Muscle of arm (tissue), 12 donors: ENCODE results near the gene PLEKHM2. TPM values are rescaled to one million over a fixed set of nuclear protein-coding genes. Genes with fewer than 3 reads are reported as not detected.
"Not testable (repeated sequence)": the region's sequence is repeated elsewhere in the genome, so short reads cannot be mapped to it uniquely, and the experiment has no call there.

Experiments used
- DNase-seq: peaks from one replicate; pipeline ENCODE4 v3.0.0-alpha.2; 2013
- polyA plus RNA-seq, 12 donors: library from polyadenylated mRNA; unstranded; fragments of 120-200 nt; gene quantifications; one replicate each; pipeline ENCODE4 v1.2.1, GENCODE V29; 2013; ENCODE audit not compliant: insufficient read length in 12 of 12

Gene PLEKHM2
- polyA plus RNA-seq, 12 donors = 36.4 to 62.2 (median 50.9) TPM; not detected in 1

DNA sequence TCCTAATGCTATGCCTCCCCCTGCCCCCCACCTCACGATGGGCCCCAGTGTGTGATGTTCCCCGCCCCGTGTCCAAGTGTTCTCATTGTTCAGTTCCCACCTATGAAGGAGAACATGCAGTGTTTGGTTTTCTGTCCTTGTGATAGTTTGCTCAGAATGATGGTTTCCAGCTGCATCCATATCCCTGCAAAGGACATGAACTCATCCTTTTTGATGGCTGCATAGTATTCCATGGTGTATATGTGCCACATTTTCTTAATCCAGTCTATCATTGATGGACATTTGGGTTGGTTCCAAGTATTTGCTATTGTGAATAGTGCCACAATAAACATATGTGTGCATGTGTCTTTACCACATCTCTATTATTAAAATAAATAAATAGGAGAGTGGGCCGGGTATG is 15.2 kb downstream of the PLEKHM2 start:
- DNase-seq = not testable (repeated sequence)

DNA sequence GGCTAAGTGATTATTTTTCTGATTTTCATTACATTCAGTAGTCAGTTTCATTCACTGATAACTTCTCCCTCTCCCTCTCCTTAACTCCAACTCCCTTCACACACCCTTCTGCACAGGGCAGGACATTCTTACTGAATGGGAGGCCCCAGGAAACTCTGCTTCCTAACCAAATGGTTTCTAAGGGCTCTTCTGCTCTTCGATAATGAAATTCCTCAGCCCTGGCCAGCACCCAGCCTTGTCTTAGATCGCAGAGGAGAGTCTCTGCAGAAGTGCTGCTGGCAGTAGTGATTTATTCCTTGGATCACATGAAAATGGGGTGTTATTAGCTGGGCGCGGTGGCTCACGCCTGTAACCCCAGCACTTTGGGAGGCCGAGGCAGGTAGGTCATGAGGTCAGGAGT is 16.4 kb downstream of the PLEKHM2 start:
- DNase-seq = no peak

DNA sequence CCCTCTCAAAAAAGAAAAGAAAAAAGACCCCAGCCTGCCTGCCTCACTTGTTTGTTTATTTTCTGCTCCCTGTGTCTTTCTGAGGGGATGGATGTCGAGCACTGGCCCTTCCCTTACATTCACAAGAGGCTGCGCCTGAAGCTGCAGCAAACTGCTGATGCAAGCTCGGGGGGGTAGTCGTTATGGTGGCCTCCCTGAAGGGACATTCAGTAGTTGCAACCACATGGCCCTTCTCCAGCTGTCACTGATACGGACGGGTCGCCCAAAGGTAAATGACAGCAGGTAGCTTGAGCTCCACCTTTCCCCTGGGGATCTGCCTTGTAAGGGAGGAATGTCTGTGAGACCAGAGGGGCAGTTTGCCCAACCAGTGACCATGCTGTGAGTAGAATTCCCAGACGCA is 17.7 kb downstream of the PLEKHM2 start:
- DNase-seq = no peak

DNA sequence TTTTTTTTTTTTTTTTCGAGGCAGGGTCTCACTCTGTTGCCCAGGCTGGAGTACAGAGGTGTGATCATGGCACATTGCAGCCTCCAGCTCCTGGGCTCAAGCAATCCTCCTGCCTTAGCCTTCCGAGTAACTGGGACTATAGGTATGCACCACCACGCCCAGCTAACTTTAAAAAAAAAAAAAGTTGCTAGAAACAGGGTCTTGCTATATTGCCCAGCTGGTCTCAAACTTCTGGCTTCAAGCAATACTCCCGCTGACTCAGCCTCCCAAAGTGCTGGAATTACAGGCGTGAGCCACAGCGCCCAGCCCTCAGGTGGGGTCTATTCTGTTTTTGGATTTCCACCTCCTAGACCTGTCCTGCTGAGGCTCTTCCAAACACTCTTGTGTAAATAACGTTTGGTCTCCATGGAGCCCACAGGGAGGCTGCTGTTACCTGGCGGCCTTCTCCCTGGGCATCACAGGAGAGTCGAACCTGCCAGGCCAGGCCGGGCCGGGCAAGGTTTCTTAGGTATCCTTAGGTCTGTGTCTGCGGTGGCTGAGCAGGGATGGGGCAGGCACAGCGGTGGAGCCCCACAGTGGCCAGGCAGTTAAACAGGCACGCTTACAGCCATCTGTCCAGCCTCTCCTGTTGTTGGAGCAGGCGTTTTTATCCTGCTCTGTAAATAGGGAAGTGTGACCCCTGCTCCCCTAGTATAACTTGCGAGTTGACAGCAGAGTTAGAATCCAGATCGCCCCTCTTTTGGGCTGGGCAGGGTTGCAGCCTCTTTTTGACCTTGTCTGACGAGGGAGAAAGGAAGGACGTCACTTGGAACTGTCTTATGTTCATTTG is 18.8 kb downstream of the PLEKHM2 start:
- no peak for DNase-seq

DNA sequence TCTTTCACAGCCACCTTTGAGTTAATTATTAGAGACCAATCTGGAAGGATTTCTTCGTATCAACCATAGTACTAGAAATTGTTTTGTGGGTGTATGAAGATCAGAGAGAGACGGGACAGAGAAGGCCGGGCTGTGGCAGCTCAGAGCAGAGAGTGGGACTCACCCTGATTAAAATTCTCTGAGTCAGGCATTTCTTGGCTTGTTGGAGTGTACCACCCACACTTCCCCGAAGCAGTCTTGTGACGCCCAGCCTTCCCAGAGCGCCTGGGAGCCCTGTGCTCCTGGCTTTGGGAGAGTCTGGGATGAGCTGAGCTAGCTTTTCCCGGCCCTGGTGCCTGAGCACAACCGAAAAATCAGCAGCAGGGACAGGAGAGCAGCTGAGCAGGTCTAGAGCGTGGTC is 19.4 kb downstream of the PLEKHM2 start:
- DNase-seq = peak; percentile 64

DNA sequence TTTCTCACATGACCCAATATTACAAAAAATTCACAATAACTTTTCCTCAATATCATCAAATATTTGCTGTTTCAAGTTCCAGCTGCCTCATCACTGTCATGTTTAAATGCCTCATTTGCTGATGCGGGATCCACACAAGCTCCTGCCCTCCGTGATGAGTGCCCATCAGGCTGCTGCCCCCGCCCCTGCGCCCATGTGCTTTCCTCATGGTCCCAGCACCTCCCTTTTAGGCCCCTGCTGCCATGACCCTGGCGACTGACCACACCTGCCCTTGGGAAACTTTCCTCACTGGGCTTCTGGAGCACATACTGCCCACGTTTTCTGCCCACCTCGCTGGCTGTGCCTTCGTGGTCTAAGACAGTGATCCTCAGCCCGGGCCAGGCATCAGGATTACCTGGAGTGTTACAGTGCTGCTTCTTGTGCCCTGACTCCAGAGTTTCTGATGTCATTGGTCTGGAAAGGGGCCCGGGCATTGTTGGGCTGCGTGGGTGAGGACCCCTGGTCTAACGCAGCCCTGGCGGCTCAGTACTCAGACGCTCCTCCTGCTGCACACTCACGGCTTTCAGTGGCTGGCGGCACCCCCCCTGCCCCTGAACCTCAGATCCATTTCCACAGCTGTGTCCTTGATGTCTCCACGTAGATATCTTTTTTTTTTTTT is 20.5 kb downstream of the PLEKHM2 start:
- no peak for DNase-seq

DNA sequence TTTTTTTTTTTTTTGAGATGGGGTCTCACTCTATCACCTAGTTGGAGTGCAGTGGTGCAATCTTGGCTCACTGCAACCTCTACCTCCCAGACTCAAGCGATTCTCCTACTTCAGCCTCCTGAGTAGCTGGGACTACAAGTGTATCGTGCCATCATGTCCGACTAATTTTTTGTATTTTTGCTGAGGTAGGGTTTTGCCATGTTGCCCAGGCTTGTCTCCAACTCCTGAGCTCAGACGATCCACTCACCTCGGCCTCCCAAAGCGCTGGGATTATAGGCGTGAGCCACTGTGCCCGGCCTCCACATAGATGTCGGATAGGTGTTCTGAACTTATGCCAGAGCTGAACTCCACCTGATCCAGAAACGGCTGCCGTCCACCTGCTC is 21.1 kb downstream of the PLEKHM2 start:
- no peak for DNase-seq

DNA sequence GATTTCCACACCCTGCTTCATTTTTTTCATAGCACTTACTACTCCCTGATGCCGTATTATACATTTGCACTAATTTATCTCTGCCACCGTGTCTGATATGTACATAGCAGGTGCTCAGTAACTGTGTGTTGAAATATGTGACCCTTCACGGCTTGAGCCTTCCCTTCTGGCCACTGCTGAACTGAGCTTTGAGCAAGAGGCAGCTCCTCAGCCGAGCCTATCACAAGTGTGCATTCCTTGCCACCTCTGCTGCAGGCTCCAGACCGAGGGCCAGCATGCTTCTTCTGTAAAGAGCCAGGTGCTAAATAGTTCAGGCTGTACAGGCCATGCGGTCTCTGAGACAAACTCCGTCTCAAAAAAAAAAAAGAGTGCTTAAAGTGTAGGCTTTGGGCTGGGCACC is 22.6 kb downstream of the PLEKHM2 start:
- DNase-seq = no peak

DNA sequence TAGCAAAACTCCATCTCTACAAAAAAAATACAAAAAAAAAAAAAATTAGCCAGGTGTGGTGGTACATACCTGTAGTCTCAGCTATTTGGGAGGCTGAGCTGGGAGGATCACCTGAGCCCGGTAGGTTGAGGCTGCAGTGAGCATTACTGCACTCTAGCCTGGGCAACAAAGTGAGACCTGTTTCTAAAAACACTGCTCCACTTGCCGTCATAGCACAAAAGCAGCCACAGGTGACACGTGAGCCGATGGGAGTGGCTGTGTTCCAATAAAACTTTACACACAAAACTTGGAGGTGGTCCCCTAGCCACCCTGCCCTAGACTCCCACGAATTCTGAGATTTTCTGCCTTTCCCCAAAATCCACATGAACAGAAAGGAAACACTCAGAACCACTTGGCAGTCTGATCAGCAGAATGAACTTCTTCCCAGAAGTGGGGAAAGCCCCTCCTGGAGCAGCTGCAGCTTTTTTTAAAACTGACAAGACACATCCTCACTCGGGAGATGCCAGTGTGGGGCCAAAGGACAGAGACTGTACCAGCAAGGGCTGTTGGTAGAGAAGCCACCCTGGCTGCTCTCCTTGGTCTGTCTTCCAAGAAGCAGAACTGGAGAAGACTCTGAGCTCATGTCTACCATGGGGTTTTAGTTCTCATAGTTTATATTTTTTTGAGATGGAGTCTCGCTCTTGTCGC is 23.3 kb downstream of the PLEKHM2 start:
- no peak for DNase-seq

DNA sequence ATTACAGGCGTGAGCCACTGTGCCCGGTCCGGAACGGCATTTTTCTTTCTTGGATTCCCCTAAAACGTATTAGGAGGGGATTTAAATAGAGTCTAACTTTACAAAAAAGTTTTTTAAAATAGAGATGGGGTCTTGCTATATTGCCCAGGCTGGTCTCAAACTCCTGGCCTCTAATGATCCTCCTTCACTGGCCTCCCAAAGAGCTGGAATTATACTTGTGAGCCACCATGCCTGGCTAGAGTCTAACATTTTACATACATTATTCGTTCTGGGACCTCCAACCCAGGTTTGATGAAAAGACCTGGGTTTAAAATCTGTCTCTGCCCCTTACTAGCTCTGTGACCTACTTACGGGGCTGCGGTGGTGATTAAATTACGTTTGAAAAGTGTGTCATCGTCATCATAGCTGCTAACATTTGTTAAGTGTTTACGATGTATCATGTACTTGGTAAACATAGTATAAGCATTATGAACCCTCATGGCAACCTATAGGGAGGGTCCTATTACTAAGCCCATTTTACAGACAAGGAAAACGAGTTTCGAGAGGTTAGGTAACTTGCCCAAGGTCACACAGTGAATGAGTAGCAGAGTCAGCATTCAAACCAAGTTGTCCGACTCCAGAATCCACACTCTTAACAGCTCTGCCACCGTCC is 24.5 kb downstream of the PLEKHM2 start:
- DNase-seq = no peak

DNA sequence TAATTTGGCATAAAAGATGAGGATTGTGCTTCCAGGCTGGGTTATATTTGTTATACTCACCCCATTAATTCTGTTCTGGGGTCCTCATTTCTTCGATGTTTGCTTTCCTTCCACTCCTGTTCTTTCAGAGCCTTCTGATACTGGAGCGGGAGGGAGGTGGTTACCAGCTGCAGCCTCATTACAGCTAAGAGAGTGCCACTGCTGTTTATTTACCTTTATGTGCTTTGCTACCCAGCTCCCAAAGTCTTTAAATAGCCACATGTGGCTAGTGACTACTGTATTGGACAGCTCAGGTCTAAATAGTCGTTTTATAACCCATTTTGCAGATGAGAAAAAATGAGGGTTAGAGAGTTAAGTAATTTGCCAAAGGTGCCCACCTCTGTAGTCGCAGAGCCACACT is 25.1 kb downstream of the PLEKHM2 start:
- no peak for DNase-seq

DNA sequence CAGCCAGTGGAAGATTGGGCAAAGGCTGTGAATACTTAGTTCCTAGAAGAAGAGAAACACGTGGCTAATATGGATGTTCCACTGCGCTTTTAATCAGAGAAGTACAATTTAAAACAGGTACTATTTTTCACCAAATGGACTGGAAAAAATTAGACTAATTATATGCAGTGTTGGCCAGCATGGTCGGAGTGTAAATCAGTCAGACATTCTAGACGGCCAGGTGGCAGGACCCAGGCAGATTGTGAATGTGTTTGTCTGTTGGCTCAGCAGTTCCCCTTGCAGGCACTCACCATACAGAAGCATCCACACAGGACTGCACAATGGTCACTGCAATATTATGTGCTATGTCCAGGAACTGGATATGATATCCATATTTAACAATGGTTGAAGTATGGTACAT is 28.0 kb downstream of the PLEKHM2 start:
- no peak for DNase-seq

DNA sequence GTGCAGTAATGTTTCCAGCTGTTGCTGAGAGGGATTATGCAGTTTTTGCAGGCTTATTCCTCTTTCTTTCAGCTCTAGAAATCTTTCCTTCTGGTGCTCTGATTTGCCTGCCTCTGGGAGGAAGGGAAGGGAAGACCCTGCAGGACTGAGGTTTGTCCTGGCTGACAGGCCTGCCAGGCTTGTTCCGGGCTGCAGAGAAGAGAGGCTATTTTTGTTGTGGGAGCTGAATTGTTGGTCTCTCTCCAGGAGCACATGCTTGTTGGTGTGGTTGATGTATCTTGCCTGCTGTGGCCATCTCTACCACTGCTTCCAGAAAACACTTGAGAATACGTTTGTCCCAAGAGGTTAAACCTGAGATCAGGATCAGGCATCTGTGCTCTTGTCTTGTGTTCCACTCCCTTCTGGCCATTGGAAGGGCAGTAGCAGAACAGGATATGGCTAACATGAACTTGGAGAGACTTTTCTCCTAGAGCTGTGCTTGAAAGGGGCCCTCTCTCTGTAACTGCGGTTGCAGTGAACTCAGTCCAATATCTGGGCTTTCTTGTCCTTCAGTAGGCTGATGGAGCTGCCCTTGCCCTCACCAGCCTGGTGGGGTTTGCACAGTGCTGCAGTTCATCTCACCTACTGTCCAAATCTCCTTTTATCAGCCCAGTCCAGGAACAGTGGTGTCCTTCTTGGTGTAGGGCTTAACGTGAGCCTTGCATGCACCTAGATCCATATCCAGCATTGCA is 30.5 kb downstream of the PLEKHM2 start:
- DNase-seq = peak; percentile 41

DNA sequence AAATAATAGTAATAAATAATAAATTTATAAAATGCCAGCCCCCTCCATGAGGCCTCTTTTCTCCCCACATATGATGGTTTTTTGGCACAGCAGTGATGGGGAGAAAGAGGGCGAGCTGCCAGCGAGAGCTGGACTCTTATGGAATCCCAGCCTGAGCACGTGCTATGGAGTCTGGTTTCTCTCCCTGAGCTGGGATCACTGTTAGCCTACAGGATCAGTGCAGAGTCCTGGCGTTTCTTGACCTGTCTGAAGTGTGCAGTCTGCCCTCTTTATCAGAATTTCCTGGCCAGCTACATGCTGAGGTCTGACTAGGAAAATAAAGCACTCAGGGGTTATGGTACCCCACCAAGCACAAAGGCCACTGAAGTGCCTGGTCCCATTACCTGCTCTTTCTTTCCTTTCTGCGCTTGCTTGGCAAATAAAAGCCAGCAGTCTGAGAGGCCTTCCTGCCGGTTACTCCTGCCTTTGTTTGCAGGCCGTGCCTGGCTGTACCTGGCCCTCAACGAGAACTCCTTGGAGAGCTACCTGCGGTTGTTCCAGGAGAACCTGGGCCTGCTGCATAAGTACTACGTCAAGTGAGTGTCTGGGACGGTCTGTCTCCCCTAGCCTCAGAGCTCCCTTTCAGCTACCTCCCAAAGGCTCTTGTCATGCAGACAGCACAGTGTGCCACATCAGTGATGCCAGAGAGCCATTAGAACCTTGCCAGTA is 33.5 kb downstream of the PLEKHM2 start:
- no peak for DNase-seq

DNA sequence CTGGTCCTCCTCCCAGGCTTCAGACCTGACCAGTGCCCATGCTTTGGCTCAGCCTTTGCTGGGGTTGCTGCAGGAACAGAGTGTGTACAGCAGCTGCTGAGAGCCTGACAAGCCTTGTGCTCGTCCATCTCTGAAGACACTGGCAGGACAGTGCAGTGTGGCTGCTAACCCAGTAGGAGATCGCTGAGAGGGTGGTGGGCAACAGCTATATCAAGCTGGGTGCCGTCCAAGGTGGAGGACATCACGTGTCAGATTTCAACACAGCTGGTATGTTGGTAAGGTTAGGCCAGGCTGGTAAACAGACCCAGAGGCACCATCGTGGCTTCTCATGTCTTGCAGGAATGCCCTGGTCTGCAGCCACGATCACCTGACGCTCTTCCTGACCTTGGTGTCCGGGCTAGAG is 34.1 kb downstream of the PLEKHM2 start:
- DNase-seq = no peak

DNA sequence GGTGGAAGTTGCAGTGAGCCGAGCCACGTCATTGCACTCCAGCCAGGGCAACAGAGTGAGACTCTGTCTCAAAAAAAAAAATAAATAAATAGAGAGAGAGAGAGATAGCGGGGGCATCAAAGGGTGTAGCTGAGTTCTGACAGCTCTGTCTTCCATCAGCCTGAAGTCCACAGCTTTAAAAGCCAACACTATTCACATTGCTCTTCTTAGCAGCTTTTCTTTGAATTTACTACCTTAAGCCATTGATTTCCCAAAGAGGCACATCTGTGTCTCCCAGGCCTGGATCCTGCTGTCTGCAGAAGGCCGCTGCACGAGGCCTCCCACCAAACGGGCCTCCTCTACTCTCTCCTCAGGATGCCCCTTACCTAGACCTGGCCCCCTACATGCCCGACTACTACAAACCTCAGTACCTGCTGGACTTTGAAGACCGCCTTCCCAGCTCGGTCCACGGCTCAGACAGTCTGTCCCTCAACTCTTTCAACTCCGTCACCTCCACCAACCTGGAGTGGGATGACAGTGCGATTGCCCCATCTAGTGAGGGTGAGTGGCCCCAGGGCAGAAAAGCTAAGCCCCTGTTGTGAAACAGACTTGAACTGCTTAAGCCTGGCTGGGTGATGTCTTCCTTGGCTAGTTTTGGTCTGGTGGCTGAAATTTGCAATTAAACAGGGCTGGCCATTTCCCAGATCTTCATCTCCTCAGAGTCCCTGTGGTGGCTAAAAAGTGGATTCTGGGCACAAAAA is 35.4 kb downstream of the PLEKHM2 start:
- no peak for DNase-seq

DNA sequence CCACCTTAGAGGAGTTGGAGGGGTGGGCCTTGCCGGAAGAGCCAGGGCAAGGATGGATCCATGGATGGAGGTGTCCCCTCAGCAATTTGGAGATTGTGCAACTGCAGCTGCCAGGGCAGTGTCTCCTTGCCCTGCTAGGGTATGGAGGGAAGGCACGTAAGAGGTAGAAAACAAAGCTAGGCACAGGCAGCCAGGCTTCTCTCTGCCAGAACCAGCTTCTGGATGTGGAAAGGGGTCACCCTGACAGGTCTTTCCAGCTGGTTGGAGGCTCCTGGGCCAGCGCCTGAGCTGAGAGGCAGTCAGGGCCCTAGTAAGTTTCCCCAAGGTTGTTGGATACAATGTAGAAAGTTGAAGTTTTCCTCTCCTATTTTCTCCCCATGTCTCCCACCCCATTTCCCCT is 36.7 kb downstream of the PLEKHM2 start:
- DNase-seq = no peak

DNA sequence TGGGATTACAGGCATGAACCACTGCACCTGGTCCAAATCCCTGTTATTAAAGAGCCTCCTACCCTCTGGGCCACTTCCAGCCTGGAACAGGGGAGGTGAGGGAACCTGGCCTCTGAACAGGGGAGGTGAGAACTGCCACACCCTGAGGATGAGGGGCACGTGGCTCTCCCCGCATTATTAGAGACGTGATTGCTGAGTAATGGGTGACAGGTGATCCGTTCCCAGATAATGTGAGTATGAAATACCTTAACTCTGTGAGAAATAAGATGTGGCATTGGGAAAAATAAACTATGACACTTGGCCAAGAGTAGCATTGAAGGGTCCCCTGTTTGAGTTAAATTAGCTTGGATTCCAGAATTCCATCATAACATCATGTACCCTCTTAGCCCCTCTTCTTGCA is 38.3 kb downstream of the PLEKHM2 start:
- DNase-seq = no peak

DNA sequence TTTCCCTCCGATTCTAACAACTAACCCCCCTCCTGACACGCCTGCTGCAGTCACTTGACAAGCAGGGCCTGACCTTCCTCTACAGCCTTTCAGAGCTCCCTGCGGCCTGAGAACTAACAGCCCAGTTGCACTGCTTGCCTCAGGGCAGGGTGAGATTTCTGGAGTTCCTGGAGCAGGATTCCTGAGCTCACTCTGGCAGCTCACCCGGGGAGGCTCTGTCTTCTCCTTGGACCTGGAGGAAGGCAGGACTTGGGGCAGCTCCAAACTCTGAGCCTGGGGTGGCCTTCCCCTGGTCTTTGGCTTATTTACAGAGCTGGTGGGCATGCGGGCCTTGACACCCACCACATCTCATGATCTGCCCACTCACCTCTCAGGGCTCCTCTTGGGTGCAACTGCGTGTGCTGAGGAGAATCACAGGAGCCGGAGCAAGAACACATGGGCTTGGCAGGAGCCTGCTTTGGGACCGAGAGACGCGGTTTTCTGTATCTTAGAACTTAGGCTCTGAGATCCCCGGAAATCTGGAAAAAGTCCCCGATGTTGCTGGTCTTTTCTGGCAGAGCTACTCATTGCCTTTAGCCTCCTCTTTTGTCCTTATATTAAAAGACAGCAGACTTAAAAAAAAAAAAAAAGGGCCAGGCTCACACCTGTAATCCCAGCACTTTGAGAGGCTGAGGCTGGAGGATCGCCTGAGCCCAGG is 38.9 kb downstream of the PLEKHM2 start:
- no peak for DNase-seq
